ENCODE data around the gene ARF1. TPM values are rescaled to one million over a fixed set of nuclear protein-coding genes. Genes with fewer than 3 reads are reported as not detected.

The ARF1 gene
- total and polyA plus RNA-seq, 2 of the 13 experiments (the other 11 are each of a cell fraction or from before 2014, with no cell fraction given), result 186 to 327 TPM

GRCh38 chr1:228102791-228103620, 20.5 kb downstream of the ARF1 start, which contains the start of gene C1orf35 (continued):
- peak; percentile 49; the same call in 1 of the 2 replicates for TF ChIP-seq HMGXB3 (CRISPR knock-in tag; IDR thresholded peaks at IDR 0.05; ENCODE audit: borderline replicate concordance)
- peak; percentile 92 for TF ChIP-seq MXD3 (CRISPR knock-in tag; IDR thresholded peaks at IDR 0.05)
- 0 out of 2 replicates have a peak, but pooled peaks have one; percentile 60 for TF ChIP-seq PRMT3 (CRISPR knock-in tag; IDR thresholded peaks at IDR 0.05; ENCODE audit: borderline replicate concordance, low read depth)
- no peak for TF ChIP-seq SOX13 (IDR thresholded peaks at IDR 0.05)
- TF ChIP-seq SOX13 (CRISPR knock-in tag; conservative IDR thresholded peaks at IDR 0.05 in 1 of 2, IDR thresholded peaks at IDR 0.05 in 1 of 2), result no peak; a peak in 1 of 4 replicates
- TF ChIP-seq MED1 (CRISPR knock-in tag; IDR thresholded peaks at IDR 0.05), result peak; percentile 70
- 0 out of 2 replicates have a peak, but pooled peaks have one; percentile 13 for TF ChIP-seq HMG20B (CRISPR knock-in tag; conservative IDR thresholded peaks at IDR 0.05)
- peak; percentile 19; the same call in 1 of the 2 replicates for TF ChIP-seq AHR (CRISPR knock-in tag; IDR thresholded peaks at IDR 0.05)
- TF ChIP-seq ZNF138 (CRISPR knock-in tag; IDR thresholded peaks at IDR 0.05; ENCODE audit: low read depth), result 0 out of 2 replicates have a peak, but pooled peaks have one; percentile 53
- 0 out of 2 replicates have a peak, but pooled peaks have one; percentile 12 for TF ChIP-seq SIX4 (CRISPR knock-in tag; IDR thresholded peaks at IDR 0.05)
- TF ChIP-seq TAF1 (CRISPR knock-in tag; IDR thresholded peaks at IDR 0.05), result peak; percentile 92
- peak; percentile 84; the same call in 1 of the 2 replicates for TF ChIP-seq ZNF761 (CRISPR knock-in tag; conservative IDR thresholded peaks at IDR 0.05)
- TF ChIP-seq NFYB (CRISPR knock-in tag; IDR thresholded peaks at IDR 0.05), result peak; percentile 55
- peak; percentile 65 for TF ChIP-seq SKIL (CRISPR knock-in tag; IDR thresholded peaks at IDR 0.05; ENCODE audit: borderline replicate concordance)
- TF ChIP-seq, protein P1, sequence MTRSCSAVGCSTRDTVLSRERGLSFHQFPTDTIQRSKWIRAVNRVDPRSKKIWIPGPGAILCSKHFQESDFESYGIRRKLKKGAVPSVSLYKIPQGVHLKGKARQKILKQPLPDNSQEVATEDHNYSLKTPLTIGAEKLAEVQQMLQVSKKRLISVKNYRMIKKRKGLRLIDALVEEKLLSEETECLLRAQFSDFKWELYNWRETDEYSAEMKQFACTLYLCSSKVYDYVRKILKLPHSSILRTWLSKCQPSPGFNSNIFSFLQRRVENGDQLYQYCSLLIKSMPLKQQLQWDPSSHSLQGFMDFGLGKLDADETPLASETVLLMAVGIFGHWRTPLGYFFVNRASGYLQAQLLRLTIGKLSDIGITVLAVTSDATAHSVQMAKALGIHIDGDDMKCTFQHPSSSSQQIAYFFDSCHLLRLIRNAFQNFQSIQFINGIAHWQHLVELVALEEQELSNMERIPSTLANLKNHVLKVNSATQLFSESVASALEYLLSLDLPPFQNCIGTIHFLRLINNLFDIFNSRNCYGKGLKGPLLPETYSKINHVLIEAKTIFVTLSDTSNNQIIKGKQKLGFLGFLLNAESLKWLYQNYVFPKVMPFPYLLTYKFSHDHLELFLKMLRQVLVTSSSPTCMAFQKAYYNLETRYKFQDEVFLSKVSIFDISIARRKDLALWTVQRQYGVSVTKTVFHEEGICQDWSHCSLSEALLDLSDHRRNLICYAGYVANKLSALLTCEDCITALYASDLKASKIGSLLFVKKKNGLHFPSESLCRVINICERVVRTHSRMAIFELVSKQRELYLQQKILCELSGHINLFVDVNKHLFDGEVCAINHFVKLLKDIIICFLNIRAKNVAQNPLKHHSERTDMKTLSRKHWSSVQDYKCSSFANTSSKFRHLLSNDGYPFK (CRISPR knock-in tag; IDR thresholded peaks at IDR 0.05; ENCODE audit: borderline replicate concordance), result peak; percentile 93
- TF ChIP-seq GABPB1 (CRISPR knock-in tag; IDR thresholded peaks at IDR 0.05), result peak; percentile 92
- TF ChIP-seq NCOR1 (IDR thresholded peaks at IDR 0.05; ENCODE audit: borderline replicate concordance, low read length), result no peak
- TF ChIP-seq MEIS1 (CRISPR knock-in tag; IDR thresholded peaks at IDR 0.05; ENCODE audit: borderline replicate concordance), result peak; percentile 52; the same call in 1 of the 2 replicates
- no peak for TF ChIP-seq RFX1 (IDR thresholded peaks at IDR 0.05)
